ENCODE results near the gene LRRC2. TPM values are rescaled to one million over a fixed set of nuclear protein-coding genes. Genes with fewer than 3 reads are reported as not detected.
A peak's percentile ranks its signal among the peaks of the same experiment; 100 is the strongest.
"Not testable (repeated sequence)": the region's sequence is repeated elsewhere in the genome, so short reads cannot be mapped to it uniquely, and the experiment has no call there.

The LRRC2 gene
- total RNA-seq, 1 experiment from 2014 or later = 0.26 TPM

- no peaks in the 10 kb centered on the region for H3K9me2 ChIP-seq (replicated peaks; ENCODE audit: low read length)
- DNase-seq (peak; percentile 64), ATAC-seq (peak; percentile 64)
- no peaks in the 10 kb centered on the region for H3K9me3 ChIP-seq (ENCODE audit: low read length)
- ChIA-PET CTCF (interaction anchor here (1.3 kb wide), 1 partner anchor 62 kb away, joined by 6 read pairs; no protein-coding TSS in a partner anchor), POLR2A (ENCODE audit: unreplicated experiment) (no interaction called here)
- intact Hi-C loops (cut with micrococcal nuclease) = no loop called here
- no peaks in the 10 kb centered on the region for H3K36me3 ChIP-seq (ENCODE audit: low read depth, low read length)
- H3K4me1 ChIP-seq (ENCODE audit: insufficient read depth, low read length) = peaks cover 19% of the 10 kb centered on the region
- no peaks in the 10 kb centered on the region for H3K79me2 ChIP-seq (ENCODE audit: low read length)
- no TSS peak for BruUV-seq (replicated peaks)
- H3K27me3 ChIP-seq (ENCODE audit: low read length) = no peaks in the 10 kb centered on the region
- no peak overlapping the region for H3K4me3 ChIP-seq (ENCODE audit: low read length)
- H3K4me2 ChIP-seq (ENCODE audit: low read length) = peak overlapping the region; percentile 24
- peak overlapping the region; percentile 50 for H2AFZ ChIP-seq (ENCODE audit: low read length)
- peak overlapping the region; percentile 15; the same call in 1 of the 2 replicates for H3K27ac ChIP-seq (ENCODE audit: low read length)
- no peaks in the 10 kb centered on the region for H4K20me1 ChIP-seq (ENCODE audit: low read length)
- no peaks in the 10 kb centered on the region for H3F3A ChIP-seq (ENCODE audit: low read length, unreplicated experiment)
- TF ChIP-seq EZH2 (IDR thresholded peaks at IDR 0.05; ENCODE audit: low read length, unreplicated experiment) = no peak
- no peak for TF ChIP-seq CTCF (conservative IDR thresholded peaks at IDR 0.05; ENCODE audit: low read depth, low read length)
- no peak for TF ChIP-seq EZH2phosphoT487 (IDR thresholded peaks at IDR 0.05; ENCODE audit: borderline replicate concordance, low read length)
- H3K9ac ChIP-seq (ENCODE audit: low read length) = no peak overlapping the region
Measured at GRCh38 chr3:46495901-46496456, 70.1 kb downstream of the LRRC2 start.

- H3K9ac ChIP-seq (ENCODE audit: low read length); H3K36me3 ChIP-seq (ENCODE audit: low read depth, low read length); H3K4me3 ChIP-seq (ENCODE audit: low read length); POLR2A ChIA-PET (ENCODE audit: unreplicated experiment); DNase-seq; CTCF ChIA-PET; H4K20me1 ChIP-seq (ENCODE audit: low read length); H2AFZ ChIP-seq (ENCODE audit: low read length); H3K9me3 ChIP-seq (ENCODE audit: low read length); ATAC-seq; H3F3A ChIP-seq (ENCODE audit: low read length, unreplicated experiment); intact Hi-C loops (cut with micrococcal nuclease); BruUV-seq (replicated peaks); H3K27ac ChIP-seq (ENCODE audit: low read length); H3K79me2 ChIP-seq (ENCODE audit: low read length); H3K9me2 ChIP-seq (replicated peaks; ENCODE audit: low read length); H3K4me2 ChIP-seq (ENCODE audit: low read length); H3K27me3 ChIP-seq (ENCODE audit: low read length): not testable (repeated sequence)
- H3K4me1 ChIP-seq (ENCODE audit: insufficient read depth, low read length) = peaks cover 17% of the 10 kb centered on the region
Measured at GRCh38 chr3:46494491-46494890, 71.6 kb downstream of the LRRC2 start.

GRCh38 chr3:46492890-46493547, 73.1 kb downstream of the LRRC2 start:
- H3K27me3 ChIP-seq (ENCODE audit: low read length) = no peaks in the 10 kb centered on the region
- no peaks in the 10 kb centered on the region for H4K20me1 ChIP-seq (ENCODE audit: low read length)
- H3K27ac ChIP-seq (ENCODE audit: low read length) = no peak overlapping the region
- ChIA-PET POLR2A (ENCODE audit: unreplicated experiment) (no interaction called here), CTCF (no interaction called here)
- no peak overlapping the region for H3K4me3 ChIP-seq (ENCODE audit: low read length)
- no peak for DNase-seq
- H3K79me2 ChIP-seq (ENCODE audit: low read length) = no peaks in the 10 kb centered on the region
- no peak overlapping the region for H3K9ac ChIP-seq (ENCODE audit: low read length)
- intact Hi-C loops (cut with micrococcal nuclease) = no loop called here
- no peaks in the 10 kb centered on the region for H3K36me3 ChIP-seq (ENCODE audit: low read depth, low read length)
- TF ChIP-seq EZH2 (IDR thresholded peaks at IDR 0.05; ENCODE audit: low read length, unreplicated experiment) (no peak), EZH2phosphoT487 (IDR thresholded peaks at IDR 0.05; ENCODE audit: borderline replicate concordance, low read length) (no peak), CTCF (conservative IDR thresholded peaks at IDR 0.05; ENCODE audit: low read depth, low read length) (no peak)
- H3K9me2 ChIP-seq (replicated peaks; ENCODE audit: low read length) = no peaks in the 10 kb centered on the region
- H3K4me1 ChIP-seq (ENCODE audit: insufficient read depth, low read length) = peaks cover 24% of the 10 kb centered on the region
- no peaks in the 10 kb centered on the region for H3F3A ChIP-seq (ENCODE audit: low read length, unreplicated experiment)
- H3K4me2 ChIP-seq (ENCODE audit: low read length) = no peak overlapping the region
- ATAC-seq = no peak
- H3K9me3 ChIP-seq (ENCODE audit: low read length) = no peaks in the 10 kb centered on the region
- H2AFZ ChIP-seq (ENCODE audit: low read length) = no peak overlapping the region
- no TSS peak for BruUV-seq (replicated peaks)

Measured in PC-3 (cell line).